Measurements from ENCODE around the gene ARHGEF19. TPM values are rescaled to one million over a fixed set of nuclear protein-coding genes. Genes with fewer than 3 reads are reported as not detected.
A peak's percentile ranks its signal among the peaks of the same experiment; 100 is the strongest.

Gene ARHGEF19
- total RNA-seq, 1 experiment from 2014 or later = 21.6 TPM

DNA sequence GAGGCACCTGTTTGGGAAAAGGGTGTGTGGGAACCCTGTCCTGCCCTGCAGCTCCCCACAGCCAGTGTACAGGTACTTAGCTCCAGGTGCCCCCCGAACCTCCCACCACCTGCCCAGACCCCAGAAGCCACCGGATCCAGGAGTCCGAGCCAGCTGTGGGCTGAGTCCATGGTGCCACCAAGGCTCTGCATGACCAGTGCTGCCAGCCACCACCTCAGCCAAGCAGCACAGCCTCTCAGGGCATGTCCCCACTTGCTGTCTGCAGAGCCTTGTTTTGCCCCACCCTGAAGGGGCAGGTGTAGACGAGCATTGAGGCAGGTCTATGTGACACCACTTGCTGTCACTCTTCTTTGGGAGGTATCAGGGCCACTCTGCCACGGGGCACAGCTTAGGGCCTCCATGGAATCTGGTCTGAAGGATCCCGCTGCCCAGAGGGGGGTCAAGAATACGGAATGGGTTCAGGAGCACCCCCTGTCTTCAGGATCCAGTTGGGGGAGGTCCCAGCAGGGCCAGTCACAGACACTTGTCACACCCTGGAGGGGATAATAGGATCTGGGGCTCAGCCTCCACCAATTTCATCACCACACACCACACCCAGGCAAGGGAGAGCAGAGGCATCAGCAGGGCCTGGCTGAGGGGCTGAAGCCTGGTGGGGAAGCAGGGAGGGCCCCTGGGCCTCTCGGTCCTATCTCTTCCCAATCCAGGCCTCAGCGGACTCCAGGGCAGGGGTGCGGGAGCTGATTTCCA, 27.7 kb downstream of the ARHGEF19 start:
- DNase-seq (ENCODE audit: low read depth, low spot score) = no peak
- Histone ChIP-seq H3K9me3 (ENCODE audit: control insufficient read depth, insufficient read depth, low read depth, low read length) (no peaks in the 10 kb centered on the region), H3K27ac (ENCODE audit: low read length) (peak overlapping the region; percentile 99), H3K27me3 (ENCODE audit: control insufficient read depth, insufficient read depth, low read length) (no peaks in the 10 kb centered on the region), H3K36me3 (ENCODE audit: control insufficient read depth, insufficient read depth, low read length) (no peaks in the 10 kb centered on the region), H3K4me3 (ENCODE audit: low read depth in 2 of 2, low read length in 2 of 2) (no peak overlapping the region), H3K4me1 (ENCODE audit: control insufficient read depth, insufficient read depth, low read length) (peaks cover 87% of the 10 kb centered on the region)
- no peak for TF ChIP-seq SIN3A (IDR thresholded peaks at IDR 0.05; ENCODE audit: borderline replicate concordance, insufficient read depth, low read depth, low read length)
- no peak for TF ChIP-seq POLR2AphosphoS5 (IDR thresholded peaks at IDR 0.05; ENCODE audit: low read depth, low read length)
- TF ChIP-seq, protein P1, sequence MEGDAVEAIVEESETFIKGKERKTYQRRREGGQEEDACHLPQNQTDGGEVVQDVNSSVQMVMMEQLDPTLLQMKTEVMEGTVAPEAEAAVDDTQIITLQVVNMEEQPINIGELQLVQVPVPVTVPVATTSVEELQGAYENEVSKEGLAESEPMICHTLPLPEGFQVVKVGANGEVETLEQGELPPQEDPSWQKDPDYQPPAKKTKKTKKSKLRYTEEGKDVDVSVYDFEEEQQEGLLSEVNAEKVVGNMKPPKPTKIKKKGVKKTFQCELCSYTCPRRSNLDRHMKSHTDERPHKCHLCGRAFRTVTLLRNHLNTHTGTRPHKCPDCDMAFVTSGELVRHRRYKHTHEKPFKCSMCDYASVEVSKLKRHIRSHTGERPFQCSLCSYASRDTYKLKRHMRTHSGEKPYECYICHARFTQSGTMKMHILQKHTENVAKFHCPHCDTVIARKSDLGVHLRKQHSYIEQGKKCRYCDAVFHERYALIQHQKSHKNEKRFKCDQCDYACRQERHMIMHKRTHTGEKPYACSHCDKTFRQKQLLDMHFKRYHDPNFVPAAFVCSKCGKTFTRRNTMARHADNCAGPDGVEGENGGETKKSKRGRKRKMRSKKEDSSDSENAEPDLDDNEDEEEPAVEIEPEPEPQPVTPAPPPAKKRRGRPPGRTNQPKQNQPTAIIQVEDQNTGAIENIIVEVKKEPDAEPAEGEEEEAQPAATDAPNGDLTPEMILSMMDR (IDR thresholded peaks at IDR 0.05) = no peak
- no peak for TF ChIP-seq TCF7L2 (IDR thresholded peaks at IDR 0.05; ENCODE audit: low read depth, low read length)
- TF ChIP-seq, protein P2, sequence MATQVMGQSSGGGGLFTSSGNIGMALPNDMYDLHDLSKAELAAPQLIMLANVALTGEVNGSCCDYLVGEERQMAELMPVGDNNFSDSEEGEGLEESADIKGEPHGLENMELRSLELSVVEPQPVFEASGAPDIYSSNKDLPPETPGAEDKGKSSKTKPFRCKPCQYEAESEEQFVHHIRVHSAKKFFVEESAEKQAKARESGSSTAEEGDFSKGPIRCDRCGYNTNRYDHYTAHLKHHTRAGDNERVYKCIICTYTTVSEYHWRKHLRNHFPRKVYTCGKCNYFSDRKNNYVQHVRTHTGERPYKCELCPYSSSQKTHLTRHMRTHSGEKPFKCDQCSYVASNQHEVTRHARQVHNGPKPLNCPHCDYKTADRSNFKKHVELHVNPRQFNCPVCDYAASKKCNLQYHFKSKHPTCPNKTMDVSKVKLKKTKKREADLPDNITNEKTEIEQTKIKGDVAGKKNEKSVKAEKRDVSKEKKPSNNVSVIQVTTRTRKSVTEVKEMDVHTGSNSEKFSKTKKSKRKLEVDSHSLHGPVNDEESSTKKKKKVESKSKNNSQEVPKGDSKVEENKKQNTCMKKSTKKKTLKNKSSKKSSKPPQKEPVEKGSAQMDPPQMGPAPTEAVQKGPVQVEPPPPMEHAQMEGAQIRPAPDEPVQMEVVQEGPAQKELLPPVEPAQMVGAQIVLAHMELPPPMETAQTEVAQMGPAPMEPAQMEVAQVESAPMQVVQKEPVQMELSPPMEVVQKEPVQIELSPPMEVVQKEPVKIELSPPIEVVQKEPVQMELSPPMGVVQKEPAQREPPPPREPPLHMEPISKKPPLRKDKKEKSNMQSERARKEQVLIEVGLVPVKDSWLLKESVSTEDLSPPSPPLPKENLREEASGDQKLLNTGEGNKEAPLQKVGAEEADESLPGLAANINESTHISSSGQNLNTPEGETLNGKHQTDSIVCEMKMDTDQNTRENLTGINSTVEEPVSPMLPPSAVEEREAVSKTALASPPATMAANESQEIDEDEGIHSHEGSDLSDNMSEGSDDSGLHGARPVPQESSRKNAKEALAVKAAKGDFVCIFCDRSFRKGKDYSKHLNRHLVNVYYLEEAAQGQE (IDR thresholded peaks at IDR 0.05; ENCODE audit: insufficient read depth in 1 of 2, low read depth in 2 of 2, low read length in 1 of 2) = no peak
- intact Hi-C loops (cut with micrococcal nuclease; ENCODE audit: unreplicated experiment) = loop anchor here (5.0 to 10.0 kb wide), 2 partner anchors 37 to 60 kb away; no protein-coding TSS in a partner anchor
- no peak for ATAC-seq
- ChIA-PET POLR2A (interaction anchor here (0.7 kb wide), 2 partner anchors 11 to 110 kb away, joined by 4 read pairs; no protein-coding TSS in a partner anchor), CTCF (interaction anchor here (0.6 to 2.8 kb wide), 2 partner anchors 69 to 103 kb away, joined by 4 to 25 read pairs; no protein-coding TSS in a partner anchor)
- BruUV-seq (replicated peaks) = no TSS peak
- in situ Hi-C loops (cut with HindIII; ENCODE audit: low pct_unique_long_range_greater_than_20kb, low sequenced_read_pairs) = no loop called here

- H3K4me3 ChIP-seq (ENCODE audit: low read depth in 2 of 2, low read length in 2 of 2) = no peak overlapping the region
- CTCF ChIA-PET = no interaction called here
- in situ Hi-C loops (cut with HindIII; ENCODE audit: low pct_unique_long_range_greater_than_20kb, low sequenced_read_pairs) = no loop called here
- ATAC-seq (no peak), DNase-seq (ENCODE audit: low read depth, low spot score) (no peak)
- BruUV-seq (replicated peaks) = no TSS peak
- H3K27me3 ChIP-seq (ENCODE audit: control insufficient read depth, insufficient read depth, low read length) = no peaks in the 10 kb centered on the region
- no peaks in the 10 kb centered on the region for H3K9me3 ChIP-seq (ENCODE audit: control insufficient read depth, insufficient read depth, low read depth, low read length)
- H3K36me3 ChIP-seq (ENCODE audit: control insufficient read depth, insufficient read depth, low read length) = no peaks in the 10 kb centered on the region
- POLR2A ChIA-PET = no interaction called here
- H3K27ac ChIP-seq (ENCODE audit: low read length) = peak overlapping the region; percentile 99
- H3K4me1 ChIP-seq (ENCODE audit: control insufficient read depth, insufficient read depth, low read length) = peaks cover 88% of the 10 kb centered on the region
- no peak for TF ChIP-seq SIN3A (IDR thresholded peaks at IDR 0.05; ENCODE audit: borderline replicate concordance, insufficient read depth, low read depth, low read length)
- TF ChIP-seq TCF7L2 (IDR thresholded peaks at IDR 0.05; ENCODE audit: low read depth, low read length) = no peak
- TF ChIP-seq POLR2AphosphoS5 (IDR thresholded peaks at IDR 0.05; ENCODE audit: low read depth, low read length) = no peak
- TF ChIP-seq, protein P1 (IDR thresholded peaks at IDR 0.05) = no peak
- TF ChIP-seq, protein P2 (IDR thresholded peaks at IDR 0.05; ENCODE audit: insufficient read depth in 1 of 2, low read depth in 2 of 2, low read length in 1 of 2) = no peak
- intact Hi-C loops (cut with micrococcal nuclease; ENCODE audit: unreplicated experiment) = loop anchor here (5.0 to 10.0 kb wide), 2 partner anchors 37 to 59 kb away; no protein-coding TSS in a partner anchor
These were observed 28.5 kb downstream of the ARHGEF19 start for GRCh38 chr1:16183765-16184556.

All from Panc1 (cell line).